ENCODE data around the gene OR5AL1.

OR5AL1 gene

GRCh38 chr11:56457076-56457475, 44.6 kb downstream of the OR5AL1 start:
- no peak for ATAC-seq
- TF ChIP-seq ESRRG (CRISPR knock-in tag; IDR thresholded peaks at IDR 0.05), result no peak
- TF ChIP-seq TCF4 (CRISPR knock-in tag; IDR thresholded peaks at IDR 0.05; ENCODE audit: borderline replicate concordance), result no peak
- no peak for TF ChIP-seq ARNTL (CRISPR knock-in tag; IDR thresholded peaks at IDR 0.05; ENCODE audit: borderline replicate concordance, low read depth)
- no peak for TF ChIP-seq ZNF565 (CRISPR knock-in tag; conservative IDR thresholded peaks at IDR 0.05; ENCODE audit: low read depth)
- no peak for TF ChIP-seq ZNF70 (CRISPR knock-in tag; IDR thresholded peaks at IDR 0.05)
- TF ChIP-seq ZFP3 (CRISPR knock-in tag; IDR thresholded peaks at IDR 0.05), result no peak
- TF ChIP-seq, protein P1, sequence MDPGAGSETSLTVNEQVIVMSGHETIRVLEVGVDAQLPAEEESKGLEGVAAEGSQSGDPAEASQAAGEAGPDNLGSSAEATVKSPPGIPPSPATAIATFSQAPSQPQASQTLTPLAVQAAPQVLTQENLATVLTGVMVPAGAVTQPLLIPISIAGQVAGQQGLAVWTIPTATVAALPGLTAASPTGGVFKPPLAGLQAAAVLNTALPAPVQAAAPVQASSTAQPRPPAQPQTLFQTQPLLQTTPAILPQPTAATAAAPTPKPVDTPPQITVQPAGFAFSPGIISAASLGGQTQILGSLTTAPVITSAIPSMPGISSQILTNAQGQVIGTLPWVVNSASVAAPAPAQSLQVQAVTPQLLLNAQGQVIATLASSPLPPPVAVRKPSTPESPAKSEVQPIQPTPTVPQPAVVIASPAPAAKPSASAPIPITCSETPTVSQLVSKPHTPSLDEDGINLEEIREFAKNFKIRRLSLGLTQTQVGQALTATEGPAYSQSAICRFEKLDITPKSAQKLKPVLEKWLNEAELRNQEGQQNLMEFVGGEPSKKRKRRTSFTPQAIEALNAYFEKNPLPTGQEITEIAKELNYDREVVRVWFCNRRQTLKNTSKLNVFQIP (CRISPR knock-in tag; IDR thresholded peaks at IDR 0.05; ENCODE audit: borderline replicate concordance, low read depth), result no peak
- no peak for TF ChIP-seq BACH2 (CRISPR knock-in tag; IDR thresholded peaks at IDR 0.05; ENCODE audit: borderline replicate concordance)

Measured in SK-N-SH treated with all-trans-retinoic acid at 6 μM for 48 hours (cell line).